GM19395 (cell line): ENCODE measurements around the gene TLK1.

Experiments used
- ATAC-seq: cut with Tn5 transposase; IDR thresholded peaks from one replicate; pipeline ENCODE4 v1.9.1; 2021; ENCODE audit warnings: mild to moderate bottlenecking, moderate library complexity; ENCODE audit not compliant: unreplicated experiment

The TLK1 gene

GRCh38 chr2:170969872-170970496 is 190.7 kb downstream of the TLK1 start:
- ATAC-seq = no peak

DNA sequence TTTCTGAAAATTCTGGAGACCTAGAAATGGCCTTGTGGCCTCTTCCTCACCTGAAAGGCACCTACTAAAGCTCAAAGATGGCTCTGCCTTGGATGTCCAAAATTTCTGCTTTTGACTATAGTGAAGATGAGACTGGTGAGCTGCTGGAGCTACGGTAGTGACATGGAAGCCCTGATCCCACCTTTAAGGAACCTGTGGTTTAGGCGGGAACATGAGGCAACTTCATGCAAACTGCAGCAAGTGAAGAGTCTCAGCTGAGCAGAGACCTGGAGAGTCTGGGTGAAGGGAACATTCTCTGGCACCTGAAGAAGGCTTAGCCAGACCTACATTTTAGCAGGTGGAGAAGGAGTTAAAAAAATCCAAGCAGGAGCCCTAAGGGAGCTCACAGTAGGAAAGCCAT is 191.7 kb downstream of the TLK1 start:
- ATAC-seq = no peak

DNA sequence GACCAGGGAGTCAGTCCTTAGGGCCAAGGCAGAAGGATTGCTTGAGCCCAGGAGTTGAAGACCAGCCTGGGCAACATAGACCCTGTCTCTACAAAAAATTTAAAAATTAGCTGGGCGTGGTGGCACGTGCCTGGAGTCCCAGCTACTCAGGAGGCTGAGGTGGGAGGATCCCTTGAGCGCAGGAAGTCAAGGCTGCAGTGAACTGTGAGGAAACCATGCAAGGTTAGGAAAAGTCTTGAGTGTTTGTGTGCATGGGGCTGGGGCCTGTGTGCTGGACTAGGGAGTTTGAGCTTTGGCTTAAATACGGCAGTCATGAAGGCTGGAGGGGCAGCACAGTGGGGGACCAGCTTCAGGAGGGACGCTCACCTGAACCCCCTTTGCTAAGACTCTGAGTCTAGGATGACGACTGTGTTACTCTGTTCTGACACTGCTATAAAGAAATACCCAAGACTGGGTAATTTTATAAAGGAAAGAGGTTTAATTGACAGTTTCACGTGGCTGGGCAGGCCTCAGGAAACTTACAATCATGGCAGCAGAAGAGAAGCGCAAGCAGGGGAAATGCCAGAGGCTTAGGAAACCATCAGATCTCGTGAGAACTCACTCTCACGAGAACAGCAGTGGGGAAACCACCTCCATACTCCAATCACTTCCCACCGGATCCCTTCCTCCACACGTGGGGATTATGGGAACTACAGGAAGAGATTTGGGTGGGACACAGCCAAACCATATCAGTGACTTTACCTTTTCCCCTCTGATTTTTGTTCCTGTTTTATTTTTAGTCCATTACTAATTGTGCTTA is 192.3 kb downstream of the TLK1 start:
- ATAC-seq = no peak

- no peak for ATAC-seq
These were observed 193.1 kb downstream of the TLK1 start for GRCh38 chr2:170967553-170967952.

DNA sequence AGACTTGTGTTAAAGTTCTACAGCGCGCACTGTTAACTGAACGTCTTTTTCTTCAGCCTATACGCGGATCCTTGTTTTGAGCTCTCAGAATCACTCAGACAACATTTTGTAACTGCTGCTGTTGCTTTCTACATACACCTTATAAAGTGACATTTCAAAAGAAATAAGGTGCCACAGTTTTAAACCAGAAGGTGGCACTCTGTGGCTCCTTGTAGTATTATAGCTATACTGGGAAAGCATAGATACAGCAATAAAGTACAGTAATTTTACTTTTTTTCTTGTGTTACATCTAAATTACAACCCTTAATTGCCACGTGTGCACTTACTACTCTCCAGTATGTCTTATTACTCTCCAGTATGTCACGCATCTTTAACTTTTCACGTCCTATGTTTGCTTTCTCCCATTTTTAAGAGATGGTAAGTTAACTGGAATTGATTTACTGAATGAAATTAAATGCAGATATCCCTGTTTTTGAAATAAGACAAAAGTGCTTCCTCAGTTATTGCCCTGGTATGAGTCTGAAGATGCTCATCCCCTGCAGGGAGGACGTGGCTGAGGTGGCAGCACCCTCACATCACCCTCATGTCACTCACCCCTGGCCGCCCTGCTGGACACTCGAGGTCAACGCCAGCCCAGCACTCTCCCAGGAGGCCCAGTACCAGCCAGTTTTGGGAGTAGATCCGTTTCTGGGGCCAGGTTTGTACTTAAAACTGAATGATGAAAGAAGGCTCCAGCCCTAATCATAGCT is 193.9 kb downstream of the TLK1 start:
- no peak for ATAC-seq

DNA sequence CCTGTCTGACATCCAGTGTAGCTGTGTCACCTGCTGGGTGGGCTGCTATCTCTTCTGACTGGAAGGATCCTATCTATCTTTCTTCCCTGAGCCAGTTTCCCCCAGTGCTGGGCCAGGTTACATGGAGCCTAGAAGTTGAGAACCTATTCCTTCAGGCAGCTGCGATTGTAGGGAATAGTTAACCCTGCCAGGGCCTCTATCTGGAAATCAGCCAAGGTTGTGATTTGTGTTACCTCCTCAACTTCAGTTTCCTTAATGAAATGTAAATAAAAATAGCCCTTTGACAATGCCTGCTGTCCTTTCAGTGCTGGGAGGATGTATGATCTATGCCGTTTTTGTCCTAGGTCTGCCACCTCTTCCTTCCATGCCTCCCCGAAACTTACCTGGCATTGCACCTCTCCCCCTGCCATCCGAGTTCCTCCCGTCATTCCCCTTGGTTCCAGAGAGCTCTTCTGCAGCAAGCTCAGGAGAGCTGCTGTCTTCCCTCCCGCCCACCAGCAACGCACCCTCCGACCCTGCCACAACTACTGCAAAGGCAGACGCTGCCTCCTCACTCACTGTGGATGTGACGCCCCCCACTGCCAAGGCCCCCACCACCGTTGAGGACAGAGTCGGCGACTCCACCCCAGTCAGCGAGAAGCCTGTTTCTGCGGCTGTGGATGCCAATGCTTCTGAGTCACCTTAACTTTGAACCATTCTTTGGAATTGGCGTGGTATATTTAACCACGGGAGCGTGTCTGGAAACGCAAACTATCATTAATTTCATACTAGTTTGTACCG is 195.1 kb downstream of the TLK1 start:
- no peak for ATAC-seq

GRCh38 chr2:170963386-170963785 is 197.3 kb downstream of the TLK1 start:
- ATAC-seq = no peak

- no peak for ATAC-seq
These were observed 206.8 kb downstream of the TLK1 start for GRCh38 chr2:170953941-170954340.

DNA sequence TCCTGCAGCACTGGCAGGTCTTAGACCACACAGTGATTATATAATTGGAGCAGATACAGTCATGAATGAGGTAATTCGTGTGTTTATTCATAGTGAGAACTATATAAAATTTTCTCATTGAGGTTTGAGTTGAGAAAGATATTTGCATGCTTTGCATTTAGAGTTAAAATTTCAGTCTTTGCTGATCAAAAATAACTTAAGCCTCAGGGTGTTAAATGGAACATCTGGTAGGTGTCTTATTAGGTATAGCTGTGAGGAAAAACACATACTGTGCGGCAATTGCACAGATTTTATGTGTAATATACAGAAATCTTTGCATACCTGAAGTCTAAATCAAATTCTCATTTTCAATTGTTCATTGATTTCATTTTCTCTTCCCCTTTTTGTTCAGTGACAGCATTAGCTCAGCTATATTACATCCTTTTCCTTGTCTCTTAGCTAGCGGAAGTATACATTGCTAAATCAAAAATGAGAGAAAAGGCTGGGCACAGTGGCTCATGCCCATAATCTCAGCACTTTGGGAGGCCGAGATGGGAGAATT is 210.4 kb downstream of the TLK1 start:
- peak; percentile 83 for ATAC-seq

GRCh38 chr2:170949415-170949814 is 211.3 kb downstream of the TLK1 start:
- ATAC-seq = no peak

DNA sequence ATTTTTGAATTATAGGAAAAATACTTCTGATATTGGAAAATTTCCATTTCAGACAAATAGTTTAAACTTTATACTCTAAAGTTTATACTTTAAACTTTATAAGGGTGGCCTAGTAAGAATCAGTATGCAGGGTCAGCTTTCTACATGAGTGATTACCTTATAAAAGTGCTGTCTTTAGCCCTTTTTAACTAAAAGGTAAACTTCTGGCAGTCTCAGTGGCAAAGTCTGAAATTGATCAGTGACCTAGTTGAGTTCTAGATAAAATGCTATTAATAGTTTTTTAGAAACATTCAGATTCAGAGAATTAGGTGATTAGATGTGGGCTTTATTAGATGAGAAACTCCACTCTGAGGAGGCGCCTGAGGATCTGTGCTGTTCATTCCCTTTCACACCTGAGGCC is 216.1 kb downstream of the TLK1 start:
- no peak for ATAC-seq

DNA sequence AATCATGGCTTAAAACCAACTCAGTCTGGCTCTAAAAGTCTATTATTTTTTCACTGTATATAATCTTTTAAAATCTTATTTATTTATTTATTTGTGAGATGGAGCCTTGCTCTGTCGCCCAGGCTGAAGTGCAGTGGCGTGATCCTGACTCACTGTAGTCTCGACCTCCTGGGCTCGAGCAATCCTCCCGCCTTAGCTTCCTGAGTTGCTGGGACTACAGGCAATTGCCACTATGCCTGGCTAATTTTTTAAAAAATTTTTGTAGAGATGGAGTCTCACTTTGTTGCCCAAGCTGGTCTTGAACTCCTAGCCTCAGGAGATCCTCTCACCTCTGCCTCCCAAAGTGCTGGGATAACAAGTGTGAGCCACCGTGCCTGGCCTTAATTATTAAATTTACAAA is 217.1 kb downstream of the TLK1 start:
- no peak for ATAC-seq

GRCh38 chr2:170943041-170943440 is 217.7 kb downstream of the TLK1 start:
- ATAC-seq = no peak

- ATAC-seq = no peak
These were observed 218.1 kb downstream of the TLK1 start for GRCh38 chr2:170942615-170943014.
